HCT116 (cell line): Measurements from ENCODE around the gene METTL26.

Experiments
- ATF3 ChIP-seq: IDR thresholded peaks from 2 replicates; pipeline ENCODE4 v1.6.1; 2012
- CTCF ChIP-seq, 3 experiments: fragments of 200-600 bp in 1 of 3; sonication (generic) in 1 of 3; IDR thresholded peaks in 2 of 3; conservative IDR thresholded peaks in 1 of 3; 2 replicates each; pipeline ENCODE4 v1.5.1; 2012 to 2017; ENCODE audit warnings: low read depth in 2 of 3, low read length in 2 of 3, antibody characterized with exemption in 1 of 3, borderline replicate concordance in 1 of 3, control low read depth in 1 of 3, mild to moderate bottlenecking in 1 of 3, mixed read lengths in 1 of 3, mixed run types in 1 of 3, moderate library complexity in 1 of 3; ENCODE audit not compliant: insufficient read depth in 1 of 3
- EGR1 ChIP-seq: IDR thresholded peaks from 2 replicates; pipeline ENCODE4 v1.6.1; 2012; ENCODE audit warnings: low read depth
- EZH2 ChIP-seq: fragments of 200-600 bp; sonication (generic); IDR thresholded peaks from 2 replicates; pipeline ENCODE4 v1.6.1; 2017; ENCODE audit warnings: antibody characterized with exemption, mixed run types
- EZH2phosphoT487 ChIP-seq: fragments of 200-600 bp; IDR thresholded peaks from 2 replicates; pipeline ENCODE4 v1.6.1; 2018; ENCODE audit warnings: antibody characterized with exemption, borderline replicate concordance
- MAX ChIP-seq: IDR thresholded peaks from 2 replicates; pipeline ENCODE4 v1.6.1; 2012
- POLR2A ChIP-seq: IDR thresholded peaks from 2 replicates; pipeline ENCODE4 v1.7.0; 2011; ENCODE audit warnings: borderline replicate concordance; ENCODE audit not compliant: insufficient read depth, insufficient read length; ENCODE audit errors: extremely low read depth
- POLR2AphosphoS5 ChIP-seq: IDR thresholded peaks from 2 replicates; pipeline ENCODE4 v1.6.1; 2011; ENCODE audit warnings: mild to moderate bottlenecking, low read depth, low read length, moderate library complexity
- REST ChIP-seq: IDR thresholded peaks from 2 replicates; pipeline ENCODE4 v1.6.1; 2012; ENCODE audit warnings: low read depth
- SP1 ChIP-seq: IDR thresholded peaks from 2 replicates; pipeline ENCODE4 v1.6.1; 2012; ENCODE audit warnings: low read depth
- SRF ChIP-seq: IDR thresholded peaks from 2 replicates; pipeline ENCODE4 v1.6.1; 2012; ENCODE audit warnings: low read depth
- YY1 ChIP-seq: IDR thresholded peaks from 2 replicates; pipeline ENCODE4 v1.6.1; 2011; ENCODE audit warnings: low read length, low read depth, moderate library complexity, mild to moderate bottlenecking; ENCODE audit not compliant: insufficient replicate concordance; ENCODE audit errors: extremely low read depth
- ZNF274 ChIP-seq: fragments of 200-500 bp; sonication (Bioruptor generic); IDR thresholded peaks from 2 replicates; pipeline ENCODE4 v1.6.1; 2014; ENCODE audit warnings: mild to moderate bottlenecking, low read depth, low read length, inconsistent platforms

- TF ChIP-seq POLR2A (no peak), YY1 (no peak), CTCF (IDR thresholded peaks at IDR 0.05 in 2 of 3, conservative IDR thresholded peaks at IDR 0.05 in 1 of 3; ENCODE audit: borderline replicate concordance in 1 of 3, insufficient read depth in 1 of 3, low read depth in 2 of 3, low read length in 2 of 3) (no peak), REST (no peak), POLR2AphosphoS5 (no peak), SP1 (no peak), ATF3 (no peak), EZH2phosphoT487 (no peak), EZH2 (no peak), EGR1 (no peak), MAX (no peak), SRF (no peak), ZNF274 (no peak)
These were observed 42.2 kb upstream of the METTL26 start for GRCh38 chr16:678209-678857.
